ENCODE data around the gene CACNA1E. TPM values are rescaled to one million over a fixed set of nuclear protein-coding genes. Genes with fewer than 3 reads are reported as not detected.

The CACNA1E gene
- total and polyA plus RNA-seq, 2 donors (not counting 1 experiment from before 2014, with no cell fraction given): 0.37 to 0.40 TPM

DNA sequence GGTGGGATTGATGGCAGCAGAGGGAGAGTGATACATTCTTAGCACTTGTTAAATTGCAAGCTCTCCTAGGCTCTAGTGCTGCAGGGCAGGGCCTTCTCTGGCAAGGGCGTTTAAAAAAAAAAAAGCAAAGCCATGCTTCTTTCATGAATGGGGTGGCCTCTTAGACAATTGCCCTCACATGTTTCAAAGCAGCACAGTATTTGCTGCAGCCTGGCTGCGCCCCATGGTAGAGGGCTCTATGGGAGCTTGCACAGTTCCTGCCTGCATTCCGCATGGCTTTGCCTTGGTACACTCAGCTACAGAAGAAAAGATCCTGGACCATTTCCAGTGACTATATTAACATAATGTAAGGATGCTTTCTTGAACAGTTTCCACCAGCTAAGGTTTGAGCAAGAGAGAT, 311.0 kb downstream of the CACNA1E start:
- Histone ChIP-seq H3K9ac (ENCODE audit: low read length) (no peak overlapping the region), H3K36me3 (replicated peaks in 1 of 2; ENCODE audit: control extremely low read depth in 1 of 2, control insufficient read depth in 1 of 2, extremely low read depth in 1 of 2, insufficient read depth in 2 of 2, low read length in 1 of 2) (no peaks in the 10 kb centered on the region), H3K4me1 (ENCODE audit: control insufficient read depth in 2 of 2, insufficient read depth in 2 of 2, low read length in 2 of 2) (no peaks in the 10 kb centered on the region), H3K4me2 (replicated peaks; ENCODE audit: low read depth, low read length, poor library complexity, severe bottlenecking) (no peak overlapping the region), H3K9me3 (ENCODE audit: control extremely low read depth in 1 of 3, control insufficient read depth in 2 of 3, insufficient read depth in 1 of 3, low read length in 2 of 3) (peaks cover 0 to 6% (median 0%) of the 10 kb centered on the region in 3 donors), H3K27ac (ENCODE audit: low read length in 2 of 2) (no peak overlapping the region), H4K20me1 (ENCODE audit: control insufficient read depth, insufficient read depth, low read length, poor library complexity, severe bottlenecking) (no peaks in the 10 kb centered on the region), H3K27me3 (replicated peaks in 1 of 4; ENCODE audit: control extremely low read depth in 1 of 4, control insufficient read depth in 3 of 4, insufficient read depth in 4 of 4, low read length in 3 of 4) (peaks cover 0 to 5% (median 0%) of the 10 kb centered on the region in 4 experiments), H3K79me2 (ENCODE audit: control insufficient read depth, insufficient read depth, low read length) (no peaks in the 10 kb centered on the region), H2AFZ (ENCODE audit: insufficient read depth, low read depth, low read length, poor library complexity, severe bottlenecking) (no peak overlapping the region), H3K4me3 (ENCODE audit: control extremely low read depth in 1 of 5, extremely low read depth in 1 of 5, insufficient read depth in 1 of 5, low read depth in 2 of 5, low read length in 4 of 5) (no peak overlapping the region)
- POLR2A ChIA-PET: no interaction called here
- ATAC-seq (ENCODE audit: low read depth): no peak
- H3K4me1 Mint-ChIP-seq: no peaks in the 10 kb centered on the region
- WGBS (ENCODE audit: insufficient coverage): 79% methylated on average over 3 of the region's 3 CpGs
- intact Hi-C loops (cut with micrococcal nuclease): no loop called here
- H3K27ac Mint-ChIP-seq: no peak overlapping the region
- no peak for DNase-seq
- CTCF ChIA-PET: no interaction called here
- peaks cover 3% of the 10 kb centered on the region for H3K9me3 Mint-ChIP-seq (ENCODE audit: insufficient read depth)
- H3K4me3 Mint-ChIP-seq: no peak overlapping the region
- no peak for TF ChIP-seq EZH2 (IDR thresholded peaks at IDR 0.05; ENCODE audit: borderline replicate concordance, insufficient read depth, low read depth, low read length, poor library complexity, severe bottlenecking)
- TF ChIP-seq, protein P1, sequence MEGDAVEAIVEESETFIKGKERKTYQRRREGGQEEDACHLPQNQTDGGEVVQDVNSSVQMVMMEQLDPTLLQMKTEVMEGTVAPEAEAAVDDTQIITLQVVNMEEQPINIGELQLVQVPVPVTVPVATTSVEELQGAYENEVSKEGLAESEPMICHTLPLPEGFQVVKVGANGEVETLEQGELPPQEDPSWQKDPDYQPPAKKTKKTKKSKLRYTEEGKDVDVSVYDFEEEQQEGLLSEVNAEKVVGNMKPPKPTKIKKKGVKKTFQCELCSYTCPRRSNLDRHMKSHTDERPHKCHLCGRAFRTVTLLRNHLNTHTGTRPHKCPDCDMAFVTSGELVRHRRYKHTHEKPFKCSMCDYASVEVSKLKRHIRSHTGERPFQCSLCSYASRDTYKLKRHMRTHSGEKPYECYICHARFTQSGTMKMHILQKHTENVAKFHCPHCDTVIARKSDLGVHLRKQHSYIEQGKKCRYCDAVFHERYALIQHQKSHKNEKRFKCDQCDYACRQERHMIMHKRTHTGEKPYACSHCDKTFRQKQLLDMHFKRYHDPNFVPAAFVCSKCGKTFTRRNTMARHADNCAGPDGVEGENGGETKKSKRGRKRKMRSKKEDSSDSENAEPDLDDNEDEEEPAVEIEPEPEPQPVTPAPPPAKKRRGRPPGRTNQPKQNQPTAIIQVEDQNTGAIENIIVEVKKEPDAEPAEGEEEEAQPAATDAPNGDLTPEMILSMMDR (IDR thresholded peaks at IDR 0.05): no peak
- peaks cover 4% of the 10 kb centered on the region for H3K27me3 Mint-ChIP-seq

DNA sequence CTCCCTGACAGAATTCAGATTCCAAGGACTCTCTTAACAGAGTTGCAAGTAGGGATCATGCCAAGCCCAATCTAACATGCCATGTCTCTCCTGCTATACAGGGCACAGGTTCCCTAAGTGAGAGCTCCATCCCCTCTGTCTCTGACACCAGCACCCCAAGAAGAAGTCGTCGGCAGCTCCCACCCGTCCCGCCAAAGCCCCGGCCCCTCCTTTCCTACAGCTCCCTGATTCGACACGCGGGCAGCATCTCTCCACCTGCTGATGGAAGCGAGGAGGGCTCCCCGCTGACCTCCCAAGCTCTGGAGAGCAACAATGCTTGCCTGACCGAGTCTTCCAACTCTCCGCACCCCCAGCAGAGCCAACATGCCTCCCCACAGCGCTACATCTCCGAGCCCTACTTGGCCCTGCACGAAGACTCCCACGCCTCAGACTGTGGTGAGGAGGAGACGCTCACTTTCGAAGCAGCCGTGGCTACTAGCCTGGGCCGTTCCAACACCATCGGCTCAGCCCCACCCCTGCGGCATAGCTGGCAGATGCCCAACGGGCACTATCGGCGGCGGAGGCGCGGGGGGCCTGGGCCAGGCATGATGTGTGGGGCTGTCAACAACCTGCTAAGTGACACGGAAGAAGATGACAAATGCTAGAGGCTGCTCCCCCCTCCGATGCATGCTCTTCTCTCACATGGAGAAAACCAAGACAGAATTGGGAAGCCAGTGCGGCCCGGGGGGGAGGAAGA, 315.0 kb downstream of the CACNA1E start:
- Mint-ChIP-seq H3K27ac (no peak overlapping the region), H3K9me3 (ENCODE audit: insufficient read depth) (peaks cover 3% of the 10 kb centered on the region), H3K4me1 (no peaks in the 10 kb centered on the region), H3K4me3 (no peak overlapping the region), H3K27me3 (peaks cover 4% of the 10 kb centered on the region)
- WGBS (ENCODE audit: insufficient coverage): 93% methylated on average over 23 of the region's 32 CpGs
- TF ChIP-seq EZH2 (IDR thresholded peaks at IDR 0.05; ENCODE audit: borderline replicate concordance, insufficient read depth, low read depth, low read length, poor library complexity, severe bottlenecking): no peak
- TF ChIP-seq, protein P1 (IDR thresholded peaks at IDR 0.05): no peak
- Histone ChIP-seq H4K20me1 (ENCODE audit: control insufficient read depth, insufficient read depth, low read length, poor library complexity, severe bottlenecking) (no peaks in the 10 kb centered on the region), H3K9ac (ENCODE audit: low read length) (no peak overlapping the region), H3K4me1 (ENCODE audit: control insufficient read depth in 2 of 2, insufficient read depth in 2 of 2, low read length in 2 of 2) (no peaks in the 10 kb centered on the region), H3K4me2 (replicated peaks; ENCODE audit: low read depth, low read length, poor library complexity, severe bottlenecking) (no peak overlapping the region), H3K36me3 (replicated peaks in 1 of 2; ENCODE audit: control extremely low read depth in 1 of 2, control insufficient read depth in 1 of 2, extremely low read depth in 1 of 2, insufficient read depth in 2 of 2, low read length in 1 of 2) (no peaks in the 10 kb centered on the region), H3K27me3 (replicated peaks in 1 of 4; ENCODE audit: control extremely low read depth in 1 of 4, control insufficient read depth in 3 of 4, insufficient read depth in 4 of 4, low read length in 3 of 4) (no peaks in the 10 kb centered on the region), H2AFZ (ENCODE audit: insufficient read depth, low read depth, low read length, poor library complexity, severe bottlenecking) (no peak overlapping the region), H3K4me3 (ENCODE audit: control extremely low read depth in 1 of 5, extremely low read depth in 1 of 5, insufficient read depth in 1 of 5, low read depth in 2 of 5, low read length in 4 of 5) (no peak overlapping the region), H3K9me3 (ENCODE audit: control extremely low read depth in 1 of 3, control insufficient read depth in 2 of 3, insufficient read depth in 1 of 3, low read length in 2 of 3) (peaks cover 0 to 6% (median 0%) of the 10 kb centered on the region in 3 donors), H3K27ac (ENCODE audit: low read length in 2 of 2) (no peak overlapping the region), H3K79me2 (ENCODE audit: control insufficient read depth, insufficient read depth, low read length) (no peaks in the 10 kb centered on the region)
- intact Hi-C loops (cut with micrococcal nuclease): no loop called here
- ChIA-PET CTCF (no interaction called here), POLR2A (no interaction called here)
- no peak for DNase-seq
- no peak for ATAC-seq (ENCODE audit: low read depth)
